HepG2 (cell line): ENCODE data around the gene ZNF519.

Experiments
- IKZF4 ChIP-seq: sonication (generic); formaldehyde crosslinking; IDR thresholded peaks from 2 replicates; pipeline ENCODE4 v1.5.1; 2020; ENCODE audit warnings: borderline replicate concordance, mild to moderate bottlenecking, low read depth, missing genetic modification reagents; ENCODE audit errors: not compliant biosample characterization
- TF ChIP-seq, protein P1 (sequence below), 2 experiments: sonication (generic) in 1 of 2; formaldehyde crosslinking in 1 of 2; IDR thresholded peaks; 2 replicates each; pipeline versions ENCODE4 v1.5.1 to v1.6.1; 2011 to 2020; ENCODE audit warnings: borderline replicate concordance in 1 of 2, low read depth in 1 of 2, low read length in 1 of 2, mild to moderate bottlenecking in 1 of 2, missing genetic modification reagents in 1 of 2, moderate library complexity in 1 of 2
- TF ChIP-seq, protein P2 (sequence below): sonication (generic); formaldehyde crosslinking; IDR thresholded peaks from 2 replicates; pipeline ENCODE4 v1.5.0; 2020; ENCODE audit warnings: mild to moderate bottlenecking, missing genetic modification reagents, moderate library complexity

- TF ChIP-seq IKZF4 (CRISPR knock-in tag) = no peak
- TF ChIP-seq, protein P1, sequence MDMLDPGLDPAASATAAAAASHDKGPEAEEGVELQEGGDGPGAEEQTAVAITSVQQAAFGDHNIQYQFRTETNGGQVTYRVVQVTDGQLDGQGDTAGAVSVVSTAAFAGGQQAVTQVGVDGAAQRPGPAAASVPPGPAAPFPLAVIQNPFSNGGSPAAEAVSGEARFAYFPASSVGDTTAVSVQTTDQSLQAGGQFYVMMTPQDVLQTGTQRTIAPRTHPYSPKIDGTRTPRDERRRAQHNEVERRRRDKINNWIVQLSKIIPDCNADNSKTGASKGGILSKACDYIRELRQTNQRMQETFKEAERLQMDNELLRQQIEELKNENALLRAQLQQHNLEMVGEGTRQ (IDR thresholded peaks at IDR 0.05; ENCODE audit: low read depth, low read length) = no peak
- TF ChIP-seq, protein P1 (CRISPR knock-in tag; IDR thresholded peaks at IDR 0.05; ENCODE audit: borderline replicate concordance) = no peak
- TF ChIP-seq, protein P2, sequence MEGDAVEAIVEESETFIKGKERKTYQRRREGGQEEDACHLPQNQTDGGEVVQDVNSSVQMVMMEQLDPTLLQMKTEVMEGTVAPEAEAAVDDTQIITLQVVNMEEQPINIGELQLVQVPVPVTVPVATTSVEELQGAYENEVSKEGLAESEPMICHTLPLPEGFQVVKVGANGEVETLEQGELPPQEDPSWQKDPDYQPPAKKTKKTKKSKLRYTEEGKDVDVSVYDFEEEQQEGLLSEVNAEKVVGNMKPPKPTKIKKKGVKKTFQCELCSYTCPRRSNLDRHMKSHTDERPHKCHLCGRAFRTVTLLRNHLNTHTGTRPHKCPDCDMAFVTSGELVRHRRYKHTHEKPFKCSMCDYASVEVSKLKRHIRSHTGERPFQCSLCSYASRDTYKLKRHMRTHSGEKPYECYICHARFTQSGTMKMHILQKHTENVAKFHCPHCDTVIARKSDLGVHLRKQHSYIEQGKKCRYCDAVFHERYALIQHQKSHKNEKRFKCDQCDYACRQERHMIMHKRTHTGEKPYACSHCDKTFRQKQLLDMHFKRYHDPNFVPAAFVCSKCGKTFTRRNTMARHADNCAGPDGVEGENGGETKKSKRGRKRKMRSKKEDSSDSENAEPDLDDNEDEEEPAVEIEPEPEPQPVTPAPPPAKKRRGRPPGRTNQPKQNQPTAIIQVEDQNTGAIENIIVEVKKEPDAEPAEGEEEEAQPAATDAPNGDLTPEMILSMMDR (CRISPR knock-in tag) = peak; percentile 82
Observed at GRCh38 chr18:14086458-14087231, 45.6 kb downstream of the ZNF519 start.
